SK-N-MC (cell line): ENCODE measurements around the gene NEB.

Source experiments
- EZH2 ChIP-seq: fragments of 200-600 bp; sonication (generic); IDR thresholded peaks from one replicate; pipeline ENCODE4 v1.6.1; 2017; ENCODE audit warnings: antibody characterized with exemption
- POLR2AphosphoS5 ChIP-seq: IDR thresholded peaks from 2 replicates; pipeline ENCODE4 v1.6.1; 2012; ENCODE audit warnings: mild to moderate bottlenecking, low read depth, low read length, borderline replicate concordance

DNA sequence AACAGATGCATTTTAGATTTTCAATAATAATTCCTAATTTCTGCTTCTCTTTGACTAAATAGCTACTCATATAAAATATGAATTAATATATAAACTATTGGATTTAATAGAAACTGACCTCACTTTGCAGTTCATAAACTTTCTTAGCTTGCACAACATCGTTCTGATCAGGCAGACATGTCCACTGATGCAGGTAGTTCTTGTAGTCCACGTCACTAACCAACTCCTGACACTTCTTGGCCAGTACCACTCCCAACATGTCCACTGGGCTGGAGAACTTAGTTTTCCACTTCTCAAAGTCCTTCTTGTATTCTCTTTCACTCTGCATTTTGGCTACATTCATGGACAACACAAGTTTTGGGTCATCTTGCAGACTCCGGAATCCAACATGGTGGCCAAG is 83.8 kb downstream of the NEB start:
- TF ChIP-seq POLR2AphosphoS5, result no peak
- no peak for TF ChIP-seq EZH2
